ENCODE results near the gene PPT1. TPM values are rescaled to one million over a fixed set of nuclear protein-coding genes. Genes with fewer than 3 reads are reported as not detected.

PPT1 gene
- 111 TPM for polyA plus RNA-seq (2013, experiment 1 of 2)
- polyA plus RNA-seq (2013, experiment 2 of 2): 109 TPM

GRCh38 chr1:40096977-40097782 is at the start of gene PPT1:
TSS of gene PPT1 (minus strand) at chr1:40097252. CDS start at chr1:40097238, 14 bp downstream.
- Histone ChIP-seq H3K14ac (ENCODE audit: low read length) (no peak within 1 kb of the TSS), H3K9me3 (replicated peaks in 1 of 2; ENCODE audit: control insufficient read depth in 2 of 2, insufficient read depth in 1 of 2, low read depth in 1 of 2, low read length in 2 of 2) (peaks cover 0 to 3% of the 10 kb centered on the region in 2 donors), H3K4me2 (ENCODE audit: insufficient read depth, low read length, poor library complexity, severe bottlenecking) (peak within 1 kb of the TSS; percentile 75), H3K79me1 (ENCODE audit: low read depth, low read length) (no peaks in the 10 kb centered on the region), H3K4me3 (ENCODE audit: low read length in 2 of 2) (peak within 1 kb of the TSS; percentile 85 to 91), H3K36me3 (replicated peaks in 1 of 2; ENCODE audit: control insufficient read depth in 2 of 2, insufficient read depth in 2 of 2, low read length in 2 of 2) (peaks cover under 1 to 25% of the 10 kb centered on the region in 2 donors), H3K27me3 (ENCODE audit: control insufficient read depth in 3 of 3, insufficient read depth in 3 of 3, low read depth in 1 of 3, low read length in 3 of 3) (no peaks in the 10 kb centered on the region), H2BK5ac (ENCODE audit: low read length) (no peak within 1 kb of the TSS), H2AK5ac (ENCODE audit: low read depth, low read length) (no peak within 1 kb of the TSS), H3K9ac (ENCODE audit: low read depth, low read length, poor library complexity) (peak within 1 kb of the TSS; percentile 64), H2BK120ac (ENCODE audit: low read depth, low read length) (no peak within 1 kb of the TSS), H2AFZ (ENCODE audit: low read length) (peak within 1 kb of the TSS; percentile 97), H3K4me1 (ENCODE audit: control insufficient read depth in 2 of 2, insufficient read depth in 1 of 2, low read depth in 1 of 2, low read length in 2 of 2) (peaks cover 6 to 8% of the 10 kb centered on the region in 2 donors), H4K8ac (ENCODE audit: low read depth, low read length) (no peak within 1 kb of the TSS), H3K4ac (ENCODE audit: low read length) (no peak within 1 kb of the TSS), H3K27ac (replicated peaks; ENCODE audit: low read length) (no peak within 1 kb of the TSS), H2BK12ac (ENCODE audit: low read length) (no peak within 1 kb of the TSS), H3K23ac (ENCODE audit: low read depth, low read length, poor library complexity) (no peak within 1 kb of the TSS), H4K91ac (ENCODE audit: low read depth, low read length, poor library complexity) (no peak within 1 kb of the TSS), H3K18ac (ENCODE audit: low read length) (peak within 1 kb of the TSS; percentile 49), H2BK15ac (ENCODE audit: low read length) (no peak within 1 kb of the TSS)
- WGBS, 2 donors (ENCODE audit: extremely low coverage in 2 of 2, insufficient read length in 2 of 2, insufficient replicate concordance in 1 of 2): no CpG with 5 or more reads among the region's 51 CpGs
- DNase-seq (ENCODE audit: low spot score): peak; percentile 66

- Histone ChIP-seq H3K4me1 (ENCODE audit: control insufficient read depth in 2 of 2, insufficient read depth in 1 of 2, low read depth in 1 of 2, low read length in 2 of 2) (no peaks in the 10 kb centered on the region), H3K23ac (ENCODE audit: low read depth, low read length, poor library complexity) (no peak overlapping the region), H2BK12ac (ENCODE audit: low read length) (no peak overlapping the region), H3K9me3 (replicated peaks in 1 of 2; ENCODE audit: control insufficient read depth in 2 of 2, insufficient read depth in 1 of 2, low read depth in 1 of 2, low read length in 2 of 2) (no peaks in the 10 kb centered on the region), H4K91ac (ENCODE audit: low read depth, low read length, poor library complexity) (no peak overlapping the region), H2AK5ac (ENCODE audit: low read depth, low read length) (no peak overlapping the region), H2BK120ac (ENCODE audit: low read depth, low read length) (no peak overlapping the region), H3K18ac (ENCODE audit: low read length) (no peak overlapping the region), H2BK5ac (ENCODE audit: low read length) (no peak overlapping the region), H3K36me3 (replicated peaks in 1 of 2; ENCODE audit: control insufficient read depth in 2 of 2, insufficient read depth in 2 of 2, low read length in 2 of 2) (no peaks in the 10 kb centered on the region), H3K79me1 (ENCODE audit: low read depth, low read length) (no peaks in the 10 kb centered on the region), H3K4me2 (ENCODE audit: insufficient read depth, low read length, poor library complexity, severe bottlenecking) (no peak overlapping the region), H3K4me3 (ENCODE audit: low read length in 2 of 2) (no peak overlapping the region), H3K9ac (ENCODE audit: low read depth, low read length, poor library complexity) (no peak overlapping the region), H3K27me3 (ENCODE audit: control insufficient read depth in 3 of 3, insufficient read depth in 3 of 3, low read depth in 1 of 3, low read length in 3 of 3) (peaks cover 0 to 32% (median 0%) of the 10 kb centered on the region in 3 experiments), H3K27ac (replicated peaks; ENCODE audit: low read length) (no peak overlapping the region), H3K14ac (ENCODE audit: low read length) (no peak overlapping the region), H2BK15ac (ENCODE audit: low read length) (no peak overlapping the region), H4K8ac (ENCODE audit: low read depth, low read length) (no peak overlapping the region), H2AFZ (ENCODE audit: low read length) (peak overlapping the region; percentile 68), H3K4ac (ENCODE audit: low read length) (no peak overlapping the region)
- whole genome bisulfite sequencing, 2 donors (ENCODE audit: extremely low coverage in 2 of 2, insufficient read length in 2 of 2, insufficient replicate concordance in 1 of 2): no CpG with 5 or more reads among the region's 7 CpGs
- DNase-seq (ENCODE audit: low spot score): peak; percentile 75
Measured at GRCh38 chr1:40143891-40144575, 47.0 kb upstream of the PPT1 start.

GRCh38 chr1:40141878-40142535 is 45.0 kb upstream of the PPT1 start:
- Histone ChIP-seq H2BK12ac (ENCODE audit: low read length) (no peak overlapping the region), H2AK5ac (ENCODE audit: low read depth, low read length) (no peak overlapping the region), H2BK120ac (ENCODE audit: low read depth, low read length) (no peak overlapping the region), H4K91ac (ENCODE audit: low read depth, low read length, poor library complexity) (no peak overlapping the region), H3K18ac (ENCODE audit: low read length) (no peak overlapping the region), H3K27me3 (ENCODE audit: control insufficient read depth in 3 of 3, insufficient read depth in 3 of 3, low read depth in 1 of 3, low read length in 3 of 3) (peaks cover 0 to 27% (median 0%) of the 10 kb centered on the region in 3 experiments), H3K9me3 (replicated peaks in 1 of 2; ENCODE audit: control insufficient read depth in 2 of 2, insufficient read depth in 1 of 2, low read depth in 1 of 2, low read length in 2 of 2) (no peaks in the 10 kb centered on the region), H2BK5ac (ENCODE audit: low read length) (no peak overlapping the region), H3K27ac (replicated peaks; ENCODE audit: low read length) (no peak overlapping the region), H2AFZ (ENCODE audit: low read length) (no peak overlapping the region), H3K14ac (ENCODE audit: low read length) (no peak overlapping the region), H3K9ac (ENCODE audit: low read depth, low read length, poor library complexity) (no peak overlapping the region), H2BK15ac (ENCODE audit: low read length) (no peak overlapping the region), H3K23ac (ENCODE audit: low read depth, low read length, poor library complexity) (no peak overlapping the region), H3K79me1 (ENCODE audit: low read depth, low read length) (no peaks in the 10 kb centered on the region), H3K4me1 (ENCODE audit: control insufficient read depth in 2 of 2, insufficient read depth in 1 of 2, low read depth in 1 of 2, low read length in 2 of 2) (no peaks in the 10 kb centered on the region), H3K4ac (ENCODE audit: low read length) (no peak overlapping the region), H4K8ac (ENCODE audit: low read depth, low read length) (no peak overlapping the region), H3K4me3 (ENCODE audit: low read length in 2 of 2) (no peak overlapping the region), H3K4me2 (ENCODE audit: insufficient read depth, low read length, poor library complexity, severe bottlenecking) (no peak overlapping the region), H3K36me3 (replicated peaks in 1 of 2; ENCODE audit: control insufficient read depth in 2 of 2, insufficient read depth in 2 of 2, low read length in 2 of 2) (no peaks in the 10 kb centered on the region)
- DNase-seq (ENCODE audit: low spot score): no peak
- no CpG with 5 or more reads among the region's 2 CpGs for WGBS, 2 donors (ENCODE audit: extremely low coverage in 2 of 2, insufficient read length in 2 of 2, insufficient replicate concordance in 1 of 2)
